RPMI8226 (cell line): ENCODE data around the gene SRRM3.
"Not testable (repeated sequence)": the region's sequence is repeated elsewhere in the genome, so short reads cannot be mapped to it uniquely, and the experiment has no call there.

Experiments
- DNase-seq: peaks from one replicate; pipeline ENCODE4 v3.0.0-alpha.2; 2015

Gene SRRM3

DNA sequence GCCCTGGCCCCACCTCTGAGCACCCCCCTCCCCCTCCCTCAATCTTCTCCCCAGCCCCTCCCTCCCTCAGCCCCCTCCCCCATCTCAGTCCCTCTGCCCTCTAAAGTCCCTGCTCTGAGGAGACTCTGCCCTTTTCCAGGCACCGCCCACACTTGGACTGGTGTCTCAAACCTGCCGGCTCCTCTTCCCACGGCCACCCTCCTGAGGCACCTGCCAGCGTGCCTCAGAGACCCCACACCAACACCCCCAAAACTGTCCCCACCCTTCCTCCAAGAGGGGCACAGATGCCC lies 66.1 kb downstream of the SRRM3 start:
- no peak for DNase-seq

DNA sequence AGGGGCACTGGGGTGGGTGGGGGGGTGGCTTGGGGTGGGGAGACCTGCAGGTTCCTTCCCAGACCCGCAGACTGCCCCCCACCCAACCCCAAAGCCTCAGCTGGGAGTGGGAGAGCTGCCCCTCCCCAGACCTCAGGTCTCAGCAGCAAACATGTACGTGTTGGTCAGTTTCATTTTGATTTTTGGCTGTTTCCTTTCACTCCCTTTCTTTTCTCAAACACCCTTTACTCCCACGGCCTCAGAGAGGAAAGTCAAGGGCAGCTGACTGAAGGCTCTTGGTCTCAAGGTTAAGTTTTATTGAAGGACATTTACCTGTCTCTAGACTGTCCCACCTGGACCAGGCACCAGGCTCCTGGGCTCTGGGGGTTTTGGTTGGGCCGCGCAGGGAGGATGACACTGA lies 66.7 kb downstream of the SRRM3 start:
- no peak for DNase-seq

DNA sequence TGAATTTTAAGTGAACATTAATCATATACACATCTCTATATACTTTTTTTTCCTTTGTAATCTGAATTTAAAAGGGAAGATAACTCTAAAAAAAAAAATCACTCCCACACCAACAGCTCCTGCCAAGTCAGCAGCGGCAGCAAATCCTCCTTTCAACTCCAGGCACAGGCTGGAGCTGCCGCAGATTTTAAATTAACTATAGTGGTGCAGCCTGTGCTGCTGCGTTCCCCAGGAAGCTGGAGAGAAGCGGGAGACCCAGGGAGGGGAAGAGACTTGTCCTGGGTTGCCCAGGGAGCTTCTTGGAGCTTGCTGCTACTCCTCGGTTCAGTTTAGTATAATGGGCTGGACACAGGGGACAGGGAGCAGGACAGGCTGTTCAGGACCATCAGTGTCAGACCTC lies 68.2 kb downstream of the SRRM3 start:
- no peak for DNase-seq

GRCh38 chr7:76271384-76271783 lies 69.7 kb downstream of the SRRM3 start:
- not testable (repeated sequence) for DNase-seq

DNA sequence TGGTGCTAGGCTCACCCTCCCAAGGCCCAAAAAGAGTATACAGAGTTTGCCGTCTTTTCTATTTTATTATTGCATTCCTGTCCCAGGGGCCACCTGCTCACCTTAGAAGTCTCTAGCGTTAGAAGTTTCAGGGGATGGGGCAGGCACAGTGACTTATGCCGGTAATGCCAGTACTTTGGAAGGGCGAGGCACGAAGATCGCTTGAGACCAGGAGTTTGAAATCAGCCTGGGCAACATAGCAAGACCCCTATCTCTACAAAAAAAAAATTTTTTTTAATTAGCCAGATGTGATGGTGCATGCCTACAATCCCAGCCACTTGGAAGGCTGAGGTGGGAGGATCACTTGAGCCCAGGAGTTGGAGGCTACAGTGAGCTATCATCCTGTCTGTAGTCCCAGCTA lies 70.4 kb downstream of the SRRM3 start:
- DNase-seq = no peak

- DNase-seq = no peak
Measured at GRCh38 chr7:76272851-76273497, 71.3 kb downstream of the SRRM3 start.

- no peak for DNase-seq
Measured at GRCh38 chr7:76273503-76273902, 71.8 kb downstream of the SRRM3 start.

DNA sequence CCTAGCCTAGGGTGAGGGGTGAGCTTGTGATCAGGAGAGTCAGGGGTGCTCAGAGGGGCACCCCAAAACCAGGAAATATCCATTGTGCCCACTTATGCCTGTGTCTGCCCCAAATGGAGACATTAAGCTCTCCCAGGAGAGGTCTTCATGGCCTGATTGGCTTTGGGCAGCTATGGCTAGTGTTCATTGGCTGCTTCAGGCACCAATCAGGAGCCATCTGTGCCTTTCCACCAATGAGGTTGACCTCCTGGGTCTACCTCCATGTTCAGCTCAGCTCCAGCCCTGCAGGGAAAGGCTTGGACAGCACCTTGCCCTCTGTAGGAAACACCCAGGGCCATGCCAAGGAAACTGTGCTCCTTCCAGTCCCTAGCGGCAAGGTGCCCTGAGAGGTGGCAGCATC lies 76.8 kb downstream of the SRRM3 start:
- peak; percentile 33 for DNase-seq

DNA sequence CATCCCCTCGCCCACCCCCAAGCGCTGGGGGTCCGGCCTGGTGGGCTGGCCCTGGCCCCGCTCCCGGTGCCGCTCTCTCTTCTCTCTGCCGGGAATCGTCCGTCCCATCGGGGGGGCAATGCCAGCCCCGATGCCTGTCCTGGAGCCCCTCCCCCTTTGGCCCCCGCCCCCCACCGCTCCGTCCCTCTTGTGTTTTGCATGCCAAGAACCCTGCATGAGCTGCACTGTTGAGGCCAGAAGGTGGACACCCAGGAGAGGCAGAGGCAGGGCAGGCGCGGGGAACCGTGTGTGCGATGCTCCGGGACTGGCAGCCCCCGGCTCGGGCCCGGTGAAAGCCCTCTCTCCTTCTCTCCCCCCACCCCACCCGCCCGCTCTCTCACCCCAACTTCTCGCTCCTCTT lies 78.7 kb downstream of the SRRM3 start:
- DNase-seq = no peak

GRCh38 chr7:76281006-76281705 lies 79.5 kb downstream of the SRRM3 start:
- no peak for DNase-seq

DNA sequence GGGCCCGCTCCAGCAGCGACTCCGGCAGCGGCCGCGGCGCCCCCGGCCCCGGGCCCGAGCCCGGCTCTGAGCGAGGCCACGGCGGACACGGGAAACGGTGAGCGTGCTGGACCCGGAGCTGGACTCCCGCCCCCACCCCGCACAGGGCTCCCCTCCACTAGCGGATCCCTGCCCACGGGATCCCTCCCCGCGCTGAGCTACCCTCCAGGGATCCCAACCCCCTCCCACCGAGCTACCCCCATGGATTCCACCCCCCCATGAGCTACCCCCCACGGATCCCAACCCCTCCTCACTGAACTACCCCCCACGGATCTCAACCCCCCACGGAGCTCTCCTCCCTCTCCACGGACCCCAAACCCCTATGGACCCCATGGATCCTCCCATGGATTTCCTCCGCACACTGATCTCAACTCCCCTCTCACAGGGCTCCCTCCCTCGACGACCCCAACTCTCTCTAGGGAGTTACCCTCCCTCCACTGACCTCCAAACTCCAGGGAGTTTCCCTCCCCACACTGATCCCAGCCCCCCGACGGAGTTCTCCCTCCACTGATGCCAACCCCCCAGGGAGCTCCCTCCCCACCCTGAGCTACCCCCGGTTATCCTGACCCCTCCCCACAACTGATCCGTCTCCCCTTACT lies 80.1 kb downstream of the SRRM3 start:
- DNase-seq = no peak

DNA sequence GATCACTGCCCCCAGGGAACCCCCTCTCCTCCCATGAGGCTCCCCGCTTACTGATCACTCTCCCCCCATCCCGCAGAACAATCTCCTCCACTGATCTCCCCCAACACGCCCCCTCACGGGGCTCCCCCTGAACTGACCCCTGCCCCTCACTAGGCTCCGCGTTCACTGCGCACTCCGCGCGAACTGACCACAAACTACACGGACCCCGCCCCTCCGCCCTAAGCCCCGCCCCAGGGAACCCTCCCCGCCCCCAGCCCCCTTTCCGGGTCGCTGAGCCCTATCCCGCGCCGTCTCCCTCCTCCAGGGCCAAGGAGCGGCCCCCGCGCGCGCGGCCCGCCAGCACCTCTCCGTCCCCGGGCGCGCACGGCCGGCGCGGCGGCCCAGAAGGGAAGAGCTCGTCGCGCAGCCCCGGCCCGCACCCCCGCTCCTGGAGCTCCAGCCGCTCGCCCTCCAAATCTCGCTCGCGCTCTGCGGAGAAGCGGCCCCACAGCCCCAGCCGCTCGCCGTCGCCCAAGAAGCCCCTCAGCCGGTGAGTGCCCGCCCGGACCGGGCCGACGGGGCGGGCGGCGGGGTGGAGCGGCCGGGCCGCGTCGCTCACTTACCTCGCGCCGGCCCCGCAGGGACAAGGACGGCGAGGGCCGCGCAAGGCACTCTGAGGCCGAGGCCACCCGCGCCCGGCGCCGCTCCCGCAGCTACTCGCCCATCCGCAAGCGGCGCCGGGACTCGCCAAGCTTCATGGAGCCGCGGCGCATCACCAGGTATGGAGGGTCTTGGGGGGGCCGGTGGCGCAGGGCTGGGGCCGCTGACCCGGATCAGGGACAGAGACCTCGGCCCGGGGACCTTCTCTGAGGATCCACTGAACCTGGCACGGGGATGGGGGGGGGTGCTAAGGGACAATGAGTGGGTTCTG lies 80.9 kb downstream of the SRRM3 start:
- no peak for DNase-seq

- no peak for DNase-seq
Measured at GRCh38 chr7:76283254-76284159, 81.8 kb downstream of the SRRM3 start.

DNA sequence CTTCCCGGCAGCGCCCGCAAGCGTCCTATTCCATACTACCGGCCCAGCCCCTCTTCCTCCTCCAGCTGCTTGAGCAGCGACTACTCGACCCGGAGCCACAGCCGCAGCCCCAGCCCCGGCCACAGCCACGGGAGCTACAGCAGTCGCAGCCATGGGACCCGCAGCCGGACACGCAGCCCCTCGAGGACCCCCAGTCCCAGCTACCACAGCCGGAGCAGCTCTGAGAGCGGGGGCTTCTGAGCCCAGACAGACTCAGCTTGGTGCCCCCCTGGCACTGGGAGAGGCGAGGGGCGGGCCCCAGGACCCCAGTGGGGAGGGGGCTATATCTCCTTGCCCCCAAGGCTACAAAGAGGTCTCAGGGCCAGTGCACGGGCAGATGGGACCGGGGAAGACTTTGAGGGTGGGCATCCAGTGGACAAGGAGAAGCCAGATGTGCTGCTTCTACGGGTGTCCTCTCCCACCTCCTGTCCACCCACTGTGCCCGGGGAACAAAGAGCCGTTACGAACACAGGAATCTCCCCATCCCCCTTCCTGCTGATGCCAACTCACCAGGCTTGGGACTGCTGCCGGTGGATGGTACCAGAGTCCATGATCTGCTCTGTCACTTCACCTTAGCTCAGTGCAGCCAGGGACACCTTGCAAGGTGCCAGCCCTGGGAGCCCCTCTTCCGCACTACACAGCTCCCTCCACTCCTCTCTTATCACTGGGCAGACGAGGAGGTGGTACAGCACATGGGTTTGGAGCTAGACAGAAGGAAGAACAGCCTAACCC lies 84.1 kb downstream of the SRRM3 start:
- no peak for DNase-seq

GRCh38 chr7:76286842-76287403 lies 85.2 kb downstream of the SRRM3 start:
- DNase-seq = no peak

- not testable (repeated sequence) for DNase-seq
Measured at GRCh38 chr7:76290847-76291350, 89.2 kb downstream of the SRRM3 start.

GRCh38 chr7:76291351-76292212 lies 89.9 kb downstream of the SRRM3 start:
- peak; percentile 85 for DNase-seq

GRCh38 chr7:76292213-76292573 lies 90.5 kb downstream of the SRRM3 start:
- no peak for DNase-seq

DNA sequence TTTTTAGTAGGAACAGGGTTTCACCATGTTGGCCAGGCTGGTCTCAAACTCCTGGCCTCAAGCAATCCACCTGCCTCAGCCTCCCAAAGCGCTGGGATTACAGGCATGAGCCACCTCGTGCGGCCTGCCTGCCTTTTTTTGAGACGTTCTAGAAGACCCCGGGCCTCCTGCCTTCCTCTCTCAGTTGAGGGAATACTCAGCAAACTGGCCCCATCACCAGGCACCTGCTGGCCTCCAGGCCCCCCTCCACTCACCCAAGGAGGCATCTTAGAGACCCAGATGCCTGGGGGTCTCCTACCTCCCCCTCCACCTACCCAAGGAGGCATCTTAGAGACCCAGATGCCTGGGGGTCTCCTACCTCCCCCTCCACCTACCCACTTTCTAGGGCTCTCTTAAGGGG lies 91.2 kb downstream of the SRRM3 start:
- DNase-seq = not testable (repeated sequence)

GRCh38 chr7:76293407-76293901 lies 91.8 kb downstream of the SRRM3 start:
- no peak for DNase-seq
